ENCODE measurements around the gene ZNF451. TPM values are rescaled to one million over a fixed set of nuclear protein-coding genes. Genes with fewer than 3 reads are reported as not detected.

The ZNF451 gene
- polyA plus RNA-seq, 2 of the 4 experiments (the other 2 are of a cell fraction), result 8.9 to 23.0 TPM

GRCh38 chr6:57134954-57135353 lies 45.0 kb downstream of the ZNF451 start:
- no peaks in the 10 kb centered on the region for H3K9me3 ChIP-seq
- FAIRE-seq, result no peak
- H3K4me2 ChIP-seq, result no peak overlapping the region
- H3K27ac ChIP-seq, result no peak overlapping the region
- H3K4me1 ChIP-seq, result no peaks in the 10 kb centered on the region
- ATAC-seq, result no peak
- ChIA-PET CTCF (interaction anchor here (1.0 to 1.8 kb wide), 2 partner anchors 22 to 87 kb away, joined by 3 to 7 read pairs; no protein-coding TSS in a partner anchor), POLR2A (no interaction called here)
- TF ChIP-seq GATA3 (IDR thresholded peaks at IDR 0.05; ENCODE audit: borderline replicate concordance) (no peak), E2F6 (IDR thresholded peaks at IDR 0.05; ENCODE audit: borderline replicate concordance, low read depth) (no peak), POLR2AphosphoS2 (conservative IDR thresholded peaks at IDR 0.05; ENCODE audit: low read length) (no peak), FOSL2 (IDR thresholded peaks at IDR 0.05) (no peak), FOSL2 (CRISPR knock-in tag; IDR thresholded peaks at IDR 0.05) (no peak)
- no peak overlapping the region for H3K4me3 ChIP-seq
- 93% methylated on average over 1 of the region's 1 CpG for WGBS (ENCODE audit: missing lambda C conversion rate)
- DNase-seq (ENCODE audit: low read depth in 1 of 2, low spot score in 1 of 2), result no peak

- TF ChIP-seq EP300 (IDR thresholded peaks at IDR 0.05), result no peak
- no peak for TF ChIP-seq HMGXB4 (CRISPR knock-in tag; IDR thresholded peaks at IDR 0.05; ENCODE audit: borderline replicate concordance)
- TF ChIP-seq MAFK (IDR thresholded peaks at IDR 0.05; ENCODE audit: partially characterized antibody), result no peak
- TF ChIP-seq ZSCAN20 (CRISPR knock-in tag; IDR thresholded peaks at IDR 0.05), result no peak
- TF ChIP-seq POLR2AphosphoS2 (conservative IDR thresholded peaks at IDR 0.05; ENCODE audit: low read length), result no peak
- no peak for TF ChIP-seq RAD21 (conservative IDR thresholded peaks at IDR 0.05 in 1 of 2, IDR thresholded peaks at IDR 0.05 in 1 of 2)
- TF ChIP-seq FOSB (CRISPR knock-in tag; IDR thresholded peaks at IDR 0.05), result no peak
- no peak for TF ChIP-seq HOXB5 (CRISPR knock-in tag; IDR thresholded peaks at IDR 0.05)
- no peak for TF ChIP-seq CBX8 (IDR thresholded peaks at IDR 0.05)
- no peak for TF ChIP-seq BCL3 (IDR thresholded peaks at IDR 0.05)
- no peak for TF ChIP-seq E2F6 (IDR thresholded peaks at IDR 0.05; ENCODE audit: borderline replicate concordance, low read depth)
- no peak for TF ChIP-seq RNF2 (IDR thresholded peaks at IDR 0.05; ENCODE audit: borderline replicate concordance, low read depth)
- no peak for TF ChIP-seq HOXB13 (CRISPR knock-in tag; IDR thresholded peaks at IDR 0.05; ENCODE audit: low read depth)
- TF ChIP-seq MAZ (IDR thresholded peaks at IDR 0.05; ENCODE audit: borderline replicate concordance, low read depth, low read length), result no peak
- TF ChIP-seq ZC3H11A (IDR thresholded peaks at IDR 0.05), result no peak
- no peak for TF ChIP-seq BHLHE40 (IDR thresholded peaks at IDR 0.05; ENCODE audit: low read depth, low read length)
- TF ChIP-seq JUN (IDR thresholded peaks at IDR 0.05), result no peak
- TF ChIP-seq ZFP36 (IDR thresholded peaks at IDR 0.05; ENCODE audit: borderline replicate concordance, partially characterized antibody), result no peak
- no peak for TF ChIP-seq HEYL (CRISPR knock-in tag; IDR thresholded peaks at IDR 0.05)
- TF ChIP-seq CTCF (IDR thresholded peaks at IDR 0.05), result no peak
- Histone ChIP-seq H3K9me3 (no peaks in the 10 kb centered on the region), H3K4me2 (no peak overlapping the region), H3K4me1 (peaks cover 3% of the 10 kb centered on the region; the same call in 1 of the 3 replicates), H3K27ac (no peak overlapping the region), H3K4me3 (no peak overlapping the region)
- POLR2A ChIA-PET, result no interaction called here
- FAIRE-seq (no peak), DNase-seq (ENCODE audit: low read depth in 1 of 2, low spot score in 1 of 2) (no peak), ATAC-seq (no peak)
- CTCF ChIA-PET, result no interaction called here
- WGBS (ENCODE audit: missing lambda C conversion rate), result 96% methylated on average over 1 of the region's 1 CpG
Measured at GRCh38 chr6:57135885-57136284, 45.9 kb downstream of the ZNF451 start.
